ENCODE measurements around the gene PROB1.
A peak's percentile ranks its signal among the peaks of the same experiment; 100 is the strongest.

PROB1 gene

GRCh38 chr5:139439013-139439903 lies 44.4 kb upstream of the PROB1 start, which contains the start of gene DNAJC18:
Gene DNAJC18 (minus strand): TSS chr5:139439525. CDS start chr5:139439445, 80 bp downstream.
- peak within 1 kb of the TSS; percentile 65 for H3K9ac ChIP-seq (ENCODE audit: low read length)
- no peaks in the 10 kb centered on the region for H3K36me3 ChIP-seq (ENCODE audit: low read length)
- H3K4me3 ChIP-seq (ENCODE audit: insufficient read depth, low read length, poor library complexity, severe bottlenecking): peak within 1 kb of the TSS; percentile 73
- H3K27me3 ChIP-seq (ENCODE audit: low read length): no peaks in the 10 kb centered on the region
- no peaks in the 10 kb centered on the region for H3K79me2 ChIP-seq (ENCODE audit: insufficient read depth, low read length)
- no peaks in the 10 kb centered on the region for H4K20me1 ChIP-seq (ENCODE audit: low read depth, low read length)
- no peaks in the 10 kb centered on the region for H3K9me2 ChIP-seq (replicated peaks; ENCODE audit: insufficient read depth, low read length)
- H3K4me2 ChIP-seq (ENCODE audit: low read depth, low read length, poor library complexity, severe bottlenecking): peak within 1 kb of the TSS; percentile 74
- peak within 1 kb of the TSS; percentile 99 for H2AFZ ChIP-seq (ENCODE audit: low read depth, low read length, severe bottlenecking)
- TF ChIP-seq CTCF (IDR thresholded peaks at IDR 0.05; ENCODE audit: insufficient read depth, low read length, poor library complexity, severe bottlenecking) (no peak), EZH2phosphoT487 (conservative IDR thresholded peaks at IDR 0.05; ENCODE audit: low read length) (no peak)
- H3K9me3 ChIP-seq (ENCODE audit: insufficient read depth, low read length): no peaks in the 10 kb centered on the region
- H3F3A ChIP-seq (ENCODE audit: insufficient read depth): no peaks in the 10 kb centered on the region
- peak within 1 kb of the TSS; percentile 45 for H3K27ac ChIP-seq (ENCODE audit: low read depth, low read length)

GRCh38 chr5:139438707-139439012 lies 43.8 kb upstream of the PROB1 start:
- Histone ChIP-seq H3K4me3 (ENCODE audit: insufficient read depth, low read length, poor library complexity, severe bottlenecking) (peak overlapping the region; percentile 21), H3K9me2 (replicated peaks; ENCODE audit: insufficient read depth, low read length) (no peaks in the 10 kb centered on the region), H3K4me2 (ENCODE audit: low read depth, low read length, poor library complexity, severe bottlenecking) (peak overlapping the region; percentile 74), H3F3A (ENCODE audit: insufficient read depth) (no peaks in the 10 kb centered on the region), H4K20me1 (ENCODE audit: low read depth, low read length) (no peaks in the 10 kb centered on the region), H3K79me2 (ENCODE audit: insufficient read depth, low read length) (no peaks in the 10 kb centered on the region), H3K27ac (ENCODE audit: low read depth, low read length) (no peak overlapping the region), H2AFZ (ENCODE audit: low read depth, low read length, severe bottlenecking) (peak overlapping the region; percentile 40), H3K36me3 (ENCODE audit: low read length) (no peaks in the 10 kb centered on the region), H3K9ac (ENCODE audit: low read length) (peak overlapping the region; percentile 65; the same call in 1 of the 2 replicates), H3K27me3 (ENCODE audit: low read length) (no peaks in the 10 kb centered on the region), H3K9me3 (ENCODE audit: insufficient read depth, low read length) (no peaks in the 10 kb centered on the region)
- TF ChIP-seq EZH2phosphoT487 (conservative IDR thresholded peaks at IDR 0.05; ENCODE audit: low read length): no peak
- no peak for TF ChIP-seq CTCF (IDR thresholded peaks at IDR 0.05; ENCODE audit: insufficient read depth, low read length, poor library complexity, severe bottlenecking)

GRCh38 chr5:139435676-139436075 lies 40.8 kb upstream of the PROB1 start:
- H3K27me3 ChIP-seq (ENCODE audit: low read length): no peaks in the 10 kb centered on the region
- no peak overlapping the region for H3K9ac ChIP-seq (ENCODE audit: low read length)
- no peak overlapping the region for H3K4me2 ChIP-seq (ENCODE audit: low read depth, low read length, poor library complexity, severe bottlenecking)
- H3K79me2 ChIP-seq (ENCODE audit: insufficient read depth, low read length): no peaks in the 10 kb centered on the region
- H3F3A ChIP-seq (ENCODE audit: insufficient read depth): no peaks in the 10 kb centered on the region
- no peak overlapping the region for H3K4me3 ChIP-seq (ENCODE audit: insufficient read depth, low read length, poor library complexity, severe bottlenecking)
- no peaks in the 10 kb centered on the region for H3K9me3 ChIP-seq (ENCODE audit: insufficient read depth, low read length)
- H2AFZ ChIP-seq (ENCODE audit: low read depth, low read length, severe bottlenecking): no peak overlapping the region
- no peak overlapping the region for H3K27ac ChIP-seq (ENCODE audit: low read depth, low read length)
- H3K9me2 ChIP-seq (replicated peaks; ENCODE audit: insufficient read depth, low read length): no peaks in the 10 kb centered on the region
- H4K20me1 ChIP-seq (ENCODE audit: low read depth, low read length): no peaks in the 10 kb centered on the region
- TF ChIP-seq EZH2phosphoT487 (conservative IDR thresholded peaks at IDR 0.05; ENCODE audit: low read length) (no peak), CTCF (IDR thresholded peaks at IDR 0.05; ENCODE audit: insufficient read depth, low read length, poor library complexity, severe bottlenecking) (no peak)
- no peaks in the 10 kb centered on the region for H3K36me3 ChIP-seq (ENCODE audit: low read length)

All from SU-DHL-6 (cell line).